RWPE2 (cell line): Measurements from ENCODE around the gene SLC7A8.

Experiments
- ATAC-seq: fragments of 200-7000 bp; cut with Tn5 transposase; 3 replicates; pipeline ENCODE4 v1.9.1; 2021; ENCODE audit warnings: low read depth
- DNase-seq: peaks from one replicate; pipeline ENCODE4 v3.0.0-alpha.2; 2020; ENCODE audit warnings: low spot score
- H3K27ac ChIP-seq: fragments of 450-650 bp; 2 replicates; pipeline ENCODE4 v1.5.1; 2017; ENCODE audit warnings: mild to moderate bottlenecking; ENCODE audit not compliant: poor library complexity, severe bottlenecking
- H3K27me3 ChIP-seq: fragments of 250-450 bp; sonication (Bioruptor Pico); 2 replicates; pipeline ENCODE4 v1.5.1; 2021; ENCODE audit warnings: mild to moderate bottlenecking, moderate library complexity; ENCODE audit not compliant: insufficient read depth, poor library complexity, severe bottlenecking
- H3K36me3 ChIP-seq: fragments of 250-450 bp; sonication (Bioruptor Pico); 2 replicates; pipeline ENCODE4 v1.5.1; 2020; ENCODE audit warnings: low read depth, mild to moderate bottlenecking, moderate library complexity
- H3K4me1 ChIP-seq: fragments of 250-450 bp; sonication (Bioruptor Pico); 2 replicates; pipeline ENCODE4 v1.5.1; 2021; ENCODE audit warnings: mild to moderate bottlenecking, moderate library complexity; ENCODE audit not compliant: insufficient read depth, poor library complexity, severe bottlenecking
- H3K4me3 ChIP-seq: fragments of 250-450 bp; sonication (Bioruptor Pico); 2 replicates; pipeline ENCODE4 v1.5.1; 2021; ENCODE audit warnings: mild to moderate bottlenecking, moderate library complexity; ENCODE audit not compliant: severe bottlenecking
- H3K9me3 ChIP-seq: fragments of 250-450 bp; sonication (Bioruptor Pico); 2 replicates; pipeline ENCODE4 v1.5.1; 2021; ENCODE audit warnings: mild to moderate bottlenecking, moderate library complexity; ENCODE audit not compliant: severe bottlenecking
- TF ChIP-seq, protein P1 (sequence below): fragments of 450-650 bp; IDR thresholded peaks from one replicate; pipeline ENCODE4 v1.5.1; 2017; ENCODE audit warnings: mild to moderate bottlenecking, moderate library complexity; ENCODE audit not compliant: poor library complexity, severe bottlenecking

Gene SLC7A8

DNA sequence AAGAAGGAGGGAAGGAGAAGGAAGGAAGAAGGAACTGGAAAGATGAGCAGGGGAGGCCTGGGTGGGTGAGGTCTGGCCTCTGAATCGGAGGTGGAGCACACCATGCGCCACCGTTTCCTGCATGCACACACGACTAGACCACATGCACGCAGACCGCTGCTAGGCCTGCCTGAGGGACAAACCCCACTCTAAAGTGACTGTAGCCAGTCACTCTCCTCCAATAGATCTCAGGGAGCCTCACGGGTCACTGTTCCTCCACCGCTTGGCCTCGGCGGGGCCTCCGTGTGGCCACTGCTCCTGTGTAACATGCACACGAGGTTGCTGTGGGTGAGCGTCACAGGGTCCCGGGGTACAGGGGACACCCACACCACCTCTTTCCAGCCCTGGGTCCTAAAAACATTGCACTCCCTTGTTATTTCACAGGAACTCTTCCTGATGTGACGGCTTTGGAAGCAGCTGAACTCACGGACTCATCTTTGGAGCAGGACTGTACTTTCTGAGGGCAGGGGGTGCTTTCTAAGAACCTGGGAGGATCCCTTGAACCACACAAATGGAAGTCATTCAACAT is 46.8 kb downstream of the SLC7A8 start:
- Histone ChIP-seq H3K27ac (peak overlapping the region; percentile 69), H3K4me3 (no peak overlapping the region), H3K36me3 (no peaks in the 10 kb centered on the region), H3K4me1 (peaks cover 16% of the 10 kb centered on the region), H3K9me3 (no peaks in the 10 kb centered on the region), H3K27me3 (no peaks in the 10 kb centered on the region)
- TF ChIP-seq, protein P1, sequence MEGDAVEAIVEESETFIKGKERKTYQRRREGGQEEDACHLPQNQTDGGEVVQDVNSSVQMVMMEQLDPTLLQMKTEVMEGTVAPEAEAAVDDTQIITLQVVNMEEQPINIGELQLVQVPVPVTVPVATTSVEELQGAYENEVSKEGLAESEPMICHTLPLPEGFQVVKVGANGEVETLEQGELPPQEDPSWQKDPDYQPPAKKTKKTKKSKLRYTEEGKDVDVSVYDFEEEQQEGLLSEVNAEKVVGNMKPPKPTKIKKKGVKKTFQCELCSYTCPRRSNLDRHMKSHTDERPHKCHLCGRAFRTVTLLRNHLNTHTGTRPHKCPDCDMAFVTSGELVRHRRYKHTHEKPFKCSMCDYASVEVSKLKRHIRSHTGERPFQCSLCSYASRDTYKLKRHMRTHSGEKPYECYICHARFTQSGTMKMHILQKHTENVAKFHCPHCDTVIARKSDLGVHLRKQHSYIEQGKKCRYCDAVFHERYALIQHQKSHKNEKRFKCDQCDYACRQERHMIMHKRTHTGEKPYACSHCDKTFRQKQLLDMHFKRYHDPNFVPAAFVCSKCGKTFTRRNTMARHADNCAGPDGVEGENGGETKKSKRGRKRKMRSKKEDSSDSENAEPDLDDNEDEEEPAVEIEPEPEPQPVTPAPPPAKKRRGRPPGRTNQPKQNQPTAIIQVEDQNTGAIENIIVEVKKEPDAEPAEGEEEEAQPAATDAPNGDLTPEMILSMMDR = no peak
- ATAC-seq = no peak
- no peak for DNase-seq

DNA sequence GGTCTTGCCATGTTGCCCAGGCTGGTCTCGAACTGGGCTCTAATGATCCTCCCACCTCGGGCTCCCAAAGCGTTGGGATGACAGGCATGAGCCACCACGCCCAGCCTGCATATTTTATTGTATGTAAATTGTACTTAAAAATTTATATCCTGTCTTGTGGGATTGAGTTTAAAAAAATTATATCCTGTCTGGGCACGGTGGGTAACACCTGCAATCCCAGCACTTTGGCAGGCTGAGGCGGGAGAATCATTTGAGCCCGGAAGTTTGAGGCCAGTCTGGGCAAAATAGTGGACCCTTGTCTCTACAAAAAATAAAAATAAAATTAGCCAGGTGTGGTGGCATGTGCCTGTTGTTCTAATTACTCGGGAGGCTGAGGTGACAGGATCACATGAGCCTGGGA is 50.5 kb downstream of the SLC7A8 start:
- H3K36me3 ChIP-seq = no peaks in the 10 kb centered on the region
- no peak for DNase-seq

DNA sequence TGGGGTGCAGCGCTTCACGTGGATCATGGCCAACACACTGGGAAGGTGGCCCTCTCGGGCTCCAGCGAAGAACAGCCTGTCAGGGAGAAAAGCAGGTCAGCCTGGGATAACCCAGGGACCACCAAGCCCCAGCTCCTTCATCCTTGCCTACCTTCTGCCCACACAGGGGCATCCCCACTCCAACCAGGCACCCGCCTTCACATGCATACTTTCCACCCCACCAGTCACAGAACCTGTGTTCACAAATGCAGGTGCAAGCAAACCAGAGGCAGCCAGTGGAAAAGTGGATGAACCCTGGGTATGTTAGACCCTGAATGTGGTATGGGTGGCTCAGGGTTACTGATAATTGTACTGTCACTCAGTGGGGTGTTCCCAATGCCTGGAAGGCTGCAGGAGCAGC is 52.0 kb downstream of the SLC7A8 start:
- TF ChIP-seq, protein P1 = no peak
- ATAC-seq = no peak
- Histone ChIP-seq H3K36me3 (no peaks in the 10 kb centered on the region), H3K27ac (no peak overlapping the region), H3K4me1 (no peaks in the 10 kb centered on the region), H3K27me3 (no peaks in the 10 kb centered on the region), H3K9me3 (no peaks in the 10 kb centered on the region), H3K4me3 (no peak overlapping the region)
- no peak for DNase-seq

More for the DNA sequence above, 50.5 kb downstream of the SLC7A8 start:
- TF ChIP-seq, protein P1 = no peak
- Histone ChIP-seq H3K4me3 (no peak overlapping the region), H3K27ac (no peak overlapping the region), H3K27me3 (no peaks in the 10 kb centered on the region), H3K9me3 (no peaks in the 10 kb centered on the region), H3K4me1 (peaks cover 9% of the 10 kb centered on the region)
- ATAC-seq = no peak

DNA sequence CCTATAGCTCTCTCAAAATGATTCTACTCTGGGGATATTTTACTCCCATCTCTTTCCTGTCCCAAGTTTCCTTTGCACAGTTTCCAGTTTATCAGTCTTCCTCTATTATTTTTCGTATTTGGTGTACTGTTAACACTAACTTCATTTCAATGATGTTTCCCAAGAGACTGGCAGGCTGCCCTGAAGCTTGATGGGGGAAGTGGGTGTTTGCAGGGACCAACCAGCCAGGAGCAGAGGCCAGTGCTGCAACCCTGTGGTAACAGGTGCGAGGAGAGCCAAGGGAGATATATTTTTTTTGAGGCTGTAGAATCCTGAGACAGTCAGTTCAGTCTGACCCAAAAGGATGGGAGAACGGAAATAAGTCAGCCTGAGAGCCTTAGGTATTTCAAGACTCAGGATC is 52.6 kb downstream of the SLC7A8 start:
- no peaks in the 10 kb centered on the region for H3K9me3 ChIP-seq
- no peak for DNase-seq
- no peak overlapping the region for H3K27ac ChIP-seq

DNA sequence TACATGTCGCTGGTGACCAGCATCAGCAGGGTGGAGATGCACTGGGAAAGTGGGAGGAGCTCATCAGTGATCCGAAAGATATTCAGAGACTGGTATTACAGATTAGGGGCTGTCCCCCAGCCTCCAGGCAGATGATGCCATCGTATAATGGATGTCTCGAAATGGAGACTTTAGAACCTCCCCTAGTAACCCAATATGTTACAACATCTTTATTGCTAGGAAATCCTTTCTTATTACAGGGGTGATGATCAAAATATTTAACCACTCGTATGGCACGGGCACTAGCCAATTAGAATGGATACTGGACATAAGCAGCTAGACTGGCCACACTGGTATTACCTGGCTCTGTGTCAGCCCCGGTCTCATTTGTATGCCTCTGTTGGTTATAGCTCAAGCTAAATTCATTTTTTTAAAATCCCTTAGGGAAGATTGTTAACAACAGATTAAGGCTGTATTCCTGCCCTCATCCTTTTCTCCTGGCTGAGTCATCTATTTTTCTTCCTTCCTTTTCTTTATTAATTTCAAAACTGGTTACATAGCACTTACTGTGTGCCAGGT is 53.6 kb downstream of the SLC7A8 start:
- peaks cover 2% of the 10 kb centered on the region for H3K4me1 ChIP-seq
- TF ChIP-seq, protein P1 = no peak
- peak; percentile 21; the same call in 1 of the 3 replicates for ATAC-seq
- H3K4me3 ChIP-seq = no peak overlapping the region
- no peaks in the 10 kb centered on the region for H3K36me3 ChIP-seq
- H3K27me3 ChIP-seq = no peaks in the 10 kb centered on the region
- H3K27ac ChIP-seq = no peak overlapping the region
- no peaks in the 10 kb centered on the region for H3K9me3 ChIP-seq
- no peak for DNase-seq

More for the DNA sequence above, 52.6 kb downstream of the SLC7A8 start:
- no peak for ATAC-seq
- TF ChIP-seq, protein P1 = no peak
- no peaks in the 10 kb centered on the region for H3K36me3 ChIP-seq
- H3K4me1 ChIP-seq = no peaks in the 10 kb centered on the region
- no peaks in the 10 kb centered on the region for H3K27me3 ChIP-seq
- H3K4me3 ChIP-seq = no peak overlapping the region
